Measurements from ENCODE around the gene GCC2.
"Not testable (repeated sequence)": the region's sequence is repeated elsewhere in the genome, so short reads cannot be mapped to it uniquely, and the experiment has no call there.

The GCC2 gene, protein sequence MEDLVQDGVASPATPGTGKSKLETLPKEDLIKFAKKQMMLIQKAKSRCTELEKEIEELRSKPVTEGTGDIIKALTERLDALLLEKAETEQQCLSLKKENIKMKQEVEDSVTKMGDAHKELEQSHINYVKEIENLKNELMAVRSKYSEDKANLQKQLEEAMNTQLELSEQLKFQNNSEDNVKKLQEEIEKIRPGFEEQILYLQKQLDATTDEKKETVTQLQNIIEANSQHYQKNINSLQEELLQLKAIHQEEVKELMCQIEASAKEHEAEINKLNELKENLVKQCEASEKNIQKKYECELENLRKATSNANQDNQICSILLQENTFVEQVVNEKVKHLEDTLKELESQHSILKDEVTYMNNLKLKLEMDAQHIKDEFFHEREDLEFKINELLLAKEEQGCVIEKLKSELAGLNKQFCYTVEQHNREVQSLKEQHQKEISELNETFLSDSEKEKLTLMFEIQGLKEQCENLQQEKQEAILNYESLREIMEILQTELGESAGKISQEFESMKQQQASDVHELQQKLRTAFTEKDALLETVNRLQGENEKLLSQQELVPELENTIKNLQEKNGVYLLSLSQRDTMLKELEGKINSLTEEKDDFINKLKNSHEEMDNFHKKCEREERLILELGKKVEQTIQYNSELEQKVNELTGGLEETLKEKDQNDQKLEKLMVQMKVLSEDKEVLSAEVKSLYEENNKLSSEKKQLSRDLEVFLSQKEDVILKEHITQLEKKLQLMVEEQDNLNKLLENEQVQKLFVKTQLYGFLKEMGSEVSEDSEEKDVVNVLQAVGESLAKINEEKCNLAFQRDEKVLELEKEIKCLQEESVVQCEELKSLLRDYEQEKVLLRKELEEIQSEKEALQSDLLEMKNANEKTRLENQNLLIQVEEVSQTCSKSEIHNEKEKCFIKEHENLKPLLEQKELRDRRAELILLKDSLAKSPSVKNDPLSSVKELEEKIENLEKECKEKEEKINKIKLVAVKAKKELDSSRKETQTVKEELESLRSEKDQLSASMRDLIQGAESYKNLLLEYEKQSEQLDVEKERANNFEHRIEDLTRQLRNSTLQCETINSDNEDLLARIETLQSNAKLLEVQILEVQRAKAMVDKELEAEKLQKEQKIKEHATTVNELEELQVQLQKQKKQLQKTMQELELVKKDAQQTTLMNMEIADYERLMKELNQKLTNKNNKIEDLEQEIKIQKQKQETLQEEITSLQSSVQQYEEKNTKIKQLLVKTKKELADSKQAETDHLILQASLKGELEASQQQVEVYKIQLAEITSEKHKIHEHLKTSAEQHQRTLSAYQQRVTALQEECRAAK (N-terminal part only)

DNA sequence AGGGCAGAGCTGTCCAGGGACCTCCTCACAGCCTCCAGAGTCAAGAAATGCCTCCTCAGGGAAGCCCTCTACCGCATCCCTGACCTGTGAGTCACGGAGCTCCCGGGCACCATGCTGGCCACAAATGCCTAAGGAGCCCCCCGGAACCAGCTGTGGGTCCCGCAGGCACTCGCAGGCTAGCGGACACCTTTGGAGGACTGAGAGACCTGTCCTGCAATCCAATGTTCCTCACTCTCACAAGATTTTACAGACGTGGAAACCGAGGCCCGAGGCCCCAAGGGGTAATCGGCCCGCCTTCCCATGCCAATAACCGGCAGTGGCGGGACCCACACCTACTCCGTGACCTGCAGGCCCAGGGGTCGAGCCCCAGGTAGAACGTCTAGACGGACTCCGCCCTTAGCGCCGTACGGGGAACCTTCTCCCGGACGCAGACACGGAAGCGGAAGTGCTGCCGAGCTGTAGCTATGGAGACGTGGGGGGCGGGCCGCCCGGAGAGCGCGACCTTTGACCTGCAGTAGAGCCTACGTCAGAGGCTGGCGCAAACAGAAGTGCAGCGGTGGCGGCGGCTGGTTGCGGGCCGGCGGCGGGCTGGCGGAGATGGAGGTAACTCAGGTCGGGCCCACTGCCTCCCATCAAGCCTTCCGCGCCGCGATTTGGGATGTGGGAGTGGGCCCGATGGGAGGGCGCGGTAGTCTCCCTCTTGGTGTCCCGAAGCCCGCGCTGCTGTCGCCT lies at the start of gene GCC2:
Gene GCC2 (plus strand): TSS at position 529 of the 732 bp plus-strand sequence. CDS start 69 bp downstream, at position 598.
- DNase-seq (ENCODE audit: low read depth in 2 of 2): peak; percentile 76 to 78

DNA sequence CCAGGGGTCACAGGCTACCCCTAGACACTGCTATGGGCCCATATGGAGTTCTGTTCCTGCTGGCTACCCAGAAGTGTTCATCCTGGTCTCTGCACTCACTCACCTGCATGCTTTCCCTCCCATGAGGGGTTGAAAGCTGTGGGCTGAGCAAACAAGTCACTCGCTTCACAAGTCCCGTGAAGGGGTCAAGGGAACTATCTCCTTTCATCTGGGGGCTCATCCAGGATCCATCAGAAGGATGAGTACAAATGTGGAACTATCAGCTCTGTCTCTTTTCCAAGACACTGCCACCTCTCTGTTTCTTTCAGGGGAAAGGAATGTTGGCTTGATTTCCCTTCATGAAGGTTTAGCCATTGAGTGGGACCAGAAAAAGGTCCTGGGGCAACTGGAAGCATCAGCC lies 49.5 kb upstream of the GCC2 start:
- DNase-seq (ENCODE audit: low read depth in 2 of 2): no peak

DNA sequence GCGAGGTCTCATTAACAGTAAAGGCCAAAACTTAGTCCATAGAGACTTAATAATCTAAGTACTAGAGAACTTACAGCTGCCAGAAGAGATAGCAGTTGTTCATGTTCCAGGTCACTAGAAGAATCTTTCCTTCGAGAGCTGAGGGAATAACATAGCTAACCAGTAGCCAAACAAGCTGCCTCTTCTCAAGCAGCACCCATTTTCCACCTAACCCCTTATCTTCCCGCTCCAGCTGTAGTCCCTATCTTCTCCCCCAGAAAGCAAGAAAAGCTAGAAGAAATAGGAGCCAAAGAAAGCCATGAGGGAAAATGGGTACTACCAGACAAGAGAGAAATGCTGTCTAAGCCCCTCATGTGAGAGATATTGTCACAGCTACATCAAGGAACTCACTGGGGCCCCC lies 47.2 kb upstream of the GCC2 start:
- no peak for DNase-seq (ENCODE audit: low read depth in 2 of 2)

DNA sequence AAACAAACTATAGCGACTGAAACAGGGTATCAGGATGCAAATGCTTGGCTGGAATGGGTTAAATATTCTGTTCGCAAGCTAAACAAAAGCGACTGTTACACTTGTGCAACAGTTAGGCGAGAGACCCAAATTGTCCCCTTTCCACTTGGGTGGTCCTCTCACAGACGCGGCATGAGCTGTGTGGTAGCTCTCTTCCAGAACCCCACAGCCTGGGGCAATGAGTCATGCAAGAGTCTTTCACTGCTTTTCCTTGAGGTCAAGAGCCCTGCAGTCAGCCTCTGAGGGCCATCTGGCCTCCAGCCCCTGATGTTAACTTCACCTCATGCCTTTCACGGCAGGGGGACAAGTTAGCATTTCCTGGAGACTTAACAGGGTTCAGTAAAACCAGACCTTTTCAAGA lies 45.5 kb upstream of the GCC2 start:
- peak in 1 of 2 experiments; percentile 19 for DNase-seq (ENCODE audit: low read depth in 2 of 2)

DNA sequence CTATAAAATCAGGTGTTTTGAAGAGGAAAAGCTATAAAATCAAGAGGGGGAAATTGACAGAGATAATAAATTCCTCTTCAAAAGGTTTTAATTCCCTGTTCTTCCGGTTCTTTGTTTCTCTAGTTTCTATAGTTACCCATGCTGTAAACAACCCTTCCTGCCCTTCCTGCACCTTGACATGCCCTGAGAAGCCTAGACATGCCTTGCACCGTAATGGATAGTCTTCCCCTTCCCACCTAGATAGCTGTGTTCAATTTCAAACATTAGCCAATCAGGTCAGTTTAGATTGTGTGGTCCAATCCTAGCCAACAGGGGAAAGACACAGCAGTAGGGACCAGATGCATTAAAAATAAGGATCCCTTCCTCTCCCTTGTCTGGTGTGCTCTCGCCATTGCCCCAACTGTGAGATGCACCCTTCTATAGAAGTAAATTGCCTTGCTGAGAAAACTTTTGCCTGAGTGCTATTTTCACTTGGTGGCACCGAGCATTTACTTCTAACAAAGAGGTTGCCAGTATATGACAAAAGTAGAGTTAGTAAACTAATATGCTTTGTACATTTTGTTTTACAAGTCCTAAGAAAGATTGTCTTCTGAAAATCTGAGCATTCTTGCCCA lies 44.1 kb upstream of the GCC2 start:
- no peak for DNase-seq (ENCODE audit: low read depth in 2 of 2)

DNA sequence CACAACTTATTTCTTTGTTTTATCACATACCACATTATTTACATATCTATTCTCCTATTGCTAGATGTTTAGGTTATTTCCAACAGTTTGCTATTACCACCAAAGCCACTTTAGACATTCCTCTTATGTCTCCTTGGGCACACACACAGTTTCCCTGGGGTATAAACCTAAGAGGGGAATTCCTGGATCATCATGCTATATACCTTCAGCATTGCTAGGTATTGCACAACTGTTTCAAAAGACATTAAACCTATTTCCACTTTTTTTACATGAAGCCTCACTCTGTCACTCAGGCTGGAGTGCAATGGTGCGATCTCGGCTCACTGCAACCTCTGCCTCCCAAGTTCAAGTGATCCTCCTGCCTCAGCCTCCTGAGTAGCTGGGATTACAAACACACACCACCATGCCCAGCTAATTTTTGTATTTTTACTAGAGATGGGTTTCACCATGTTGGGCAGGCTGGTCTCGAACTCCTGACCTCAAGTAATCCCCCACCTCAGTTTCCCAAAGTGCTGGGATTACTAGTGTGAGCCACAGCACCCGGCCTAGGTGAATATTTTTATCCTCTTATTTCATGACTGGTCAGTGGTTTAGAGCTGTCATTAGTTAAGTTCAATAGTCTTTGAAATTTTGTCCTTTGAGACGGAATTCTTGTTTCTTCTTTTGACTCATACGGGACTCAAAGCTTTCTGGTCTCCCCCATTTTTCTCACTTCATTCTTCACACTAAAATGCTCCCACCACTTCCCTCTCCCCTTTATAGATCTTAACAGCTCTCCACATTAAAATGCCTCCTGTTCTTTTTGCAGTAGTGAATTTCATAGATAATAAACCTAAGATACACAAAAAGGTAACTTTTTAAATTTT lies 40.9 kb upstream of the GCC2 start:
- DNase-seq (ENCODE audit: low read depth in 2 of 2): no peak

DNA sequence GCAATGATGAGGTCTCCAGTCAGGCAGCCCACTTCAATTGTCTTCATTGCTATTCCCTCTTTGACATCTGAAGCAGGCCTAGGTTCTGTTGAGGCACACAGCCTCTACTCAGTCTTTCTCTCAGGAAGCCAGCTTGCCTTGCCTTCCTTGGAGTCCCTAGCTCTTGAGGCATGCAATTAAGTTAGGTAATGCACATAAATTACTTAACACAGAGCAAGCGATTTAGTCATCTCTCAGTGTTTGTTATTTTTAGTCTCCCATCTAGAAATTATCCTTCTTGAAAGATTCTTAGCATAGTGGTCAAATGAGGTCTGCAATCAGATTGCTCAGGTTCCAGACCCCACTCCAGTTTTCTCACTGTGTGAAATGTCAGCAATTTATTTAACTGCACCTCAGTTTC lies 39.2 kb upstream of the GCC2 start:
- no peak for DNase-seq (ENCODE audit: low read depth in 2 of 2)

DNA sequence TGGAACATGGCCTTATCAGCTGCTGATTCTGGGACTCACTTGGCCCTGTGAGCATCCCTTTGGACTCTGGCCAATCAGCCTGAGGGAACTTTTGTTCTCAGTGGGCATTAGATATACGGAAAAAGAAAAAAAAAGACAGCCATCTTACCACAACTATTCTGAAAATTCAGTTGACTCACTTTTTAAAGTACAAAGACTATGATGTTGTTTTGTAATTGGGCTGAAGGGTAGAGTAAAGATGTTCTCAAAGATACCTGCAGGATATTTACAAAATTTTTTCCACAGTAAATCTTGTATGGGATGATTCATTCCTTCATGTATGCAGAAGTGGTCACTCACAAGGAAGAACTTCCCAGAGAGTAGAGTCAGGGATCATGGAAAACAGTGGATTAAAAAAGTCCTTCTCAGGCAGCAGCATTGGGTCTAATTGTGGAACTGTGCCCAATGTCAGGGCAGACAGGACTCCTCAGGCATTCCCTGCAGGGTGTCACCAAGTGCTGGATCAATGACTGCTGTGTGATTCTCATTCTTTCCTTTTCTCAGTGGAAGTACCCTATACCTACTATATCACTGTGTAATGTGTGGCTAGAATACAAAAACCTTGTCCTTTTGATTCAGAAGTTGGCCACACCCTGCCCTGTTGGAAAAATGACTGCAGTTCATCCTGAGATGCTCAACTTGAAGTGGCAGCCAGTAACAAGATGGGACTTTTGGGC lies 35.9 kb upstream of the GCC2 start:
- DNase-seq (ENCODE audit: low read depth in 2 of 2): peak; percentile 47 to 54

DNA sequence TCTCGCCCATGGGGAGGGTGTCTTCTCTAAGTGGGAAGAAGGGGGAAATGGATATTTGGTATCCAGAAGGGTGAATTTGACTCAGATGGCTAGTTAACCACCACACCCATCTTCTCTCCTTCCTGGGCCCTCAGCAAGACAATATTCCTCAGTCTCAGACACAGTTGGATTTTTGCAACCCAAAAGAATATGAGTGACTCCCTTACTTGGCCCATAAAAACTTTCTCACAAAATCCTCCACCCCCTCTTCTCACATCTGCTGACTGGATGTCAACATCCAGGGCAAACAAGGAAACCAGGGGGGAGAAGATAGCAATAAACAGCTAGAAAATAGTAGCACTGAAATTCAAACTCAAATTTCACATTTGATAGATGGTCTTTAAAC lies 35.3 kb upstream of the GCC2 start:
- DNase-seq (ENCODE audit: low read depth in 2 of 2): no peak

DNA sequence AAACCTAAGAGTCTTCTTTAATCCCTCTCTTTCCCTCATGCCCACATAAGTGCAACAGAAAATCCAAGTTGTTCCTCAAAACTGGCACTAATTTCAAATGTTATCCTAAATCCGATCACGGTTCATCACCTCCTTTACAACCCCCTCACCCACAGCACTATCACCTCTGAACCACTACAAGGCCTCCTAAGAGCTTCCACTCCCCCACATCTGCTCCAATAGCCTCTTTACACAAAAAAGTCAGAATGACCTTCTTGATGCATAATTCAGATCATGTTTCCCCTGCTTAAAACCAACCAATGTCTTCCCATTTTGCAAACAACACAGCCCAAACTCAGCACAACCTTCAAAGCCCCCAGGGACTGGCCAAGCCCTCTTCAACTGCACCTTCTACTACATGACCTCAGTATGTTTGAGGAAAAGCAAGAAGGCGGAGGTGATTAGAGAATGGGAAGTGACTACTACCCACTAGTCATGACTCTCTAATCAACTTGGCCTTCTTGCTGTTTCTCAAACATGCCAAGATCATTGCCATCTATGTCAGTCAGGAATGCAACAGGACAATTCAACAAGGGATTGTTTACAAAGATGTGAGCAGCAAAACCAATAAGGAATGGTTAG lies 34.6 kb upstream of the GCC2 start:
- no peak for DNase-seq (ENCODE audit: low read depth in 2 of 2)

DNA sequence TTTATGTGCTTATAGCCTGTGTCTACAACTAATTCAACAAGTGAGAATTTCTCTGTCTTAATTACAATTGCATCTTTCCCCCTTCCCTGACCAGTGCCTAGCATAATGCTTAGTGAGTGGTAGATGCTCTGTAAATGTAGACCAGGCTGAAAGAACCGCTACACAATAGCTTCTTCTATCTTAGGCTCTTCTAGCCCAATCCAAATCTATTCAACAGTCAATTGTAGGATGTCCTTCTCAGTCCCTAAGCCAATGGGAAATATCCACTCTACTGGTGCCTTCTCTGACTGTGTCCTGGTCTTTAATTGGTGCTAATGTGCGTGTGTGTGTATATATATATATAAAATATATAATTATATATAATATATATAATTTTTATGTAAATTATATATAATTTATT lies 34.1 kb upstream of the GCC2 start:
- DNase-seq (ENCODE audit: low read depth in 2 of 2): no peak

DNA sequence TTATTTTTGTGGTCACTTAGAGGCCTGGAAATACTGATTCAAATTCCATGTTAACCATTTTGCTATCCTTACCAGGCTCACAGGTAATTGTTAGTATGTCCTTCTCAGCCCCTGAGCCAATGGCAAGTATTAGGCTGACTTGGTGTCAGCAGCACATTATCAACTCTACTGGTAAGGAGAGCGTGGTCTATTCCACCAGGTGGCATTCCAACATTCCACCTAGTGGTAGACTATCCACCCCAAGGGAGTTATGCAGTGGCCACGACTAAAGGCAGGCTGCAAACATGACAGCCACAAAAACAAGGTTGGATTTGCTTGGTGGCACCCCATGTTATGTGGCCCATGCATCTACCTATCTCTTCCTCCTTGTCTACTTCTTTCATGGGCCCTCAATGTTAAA lies 31.8 kb upstream of the GCC2 start:
- DNase-seq (ENCODE audit: low read depth in 2 of 2): no peak

DNA sequence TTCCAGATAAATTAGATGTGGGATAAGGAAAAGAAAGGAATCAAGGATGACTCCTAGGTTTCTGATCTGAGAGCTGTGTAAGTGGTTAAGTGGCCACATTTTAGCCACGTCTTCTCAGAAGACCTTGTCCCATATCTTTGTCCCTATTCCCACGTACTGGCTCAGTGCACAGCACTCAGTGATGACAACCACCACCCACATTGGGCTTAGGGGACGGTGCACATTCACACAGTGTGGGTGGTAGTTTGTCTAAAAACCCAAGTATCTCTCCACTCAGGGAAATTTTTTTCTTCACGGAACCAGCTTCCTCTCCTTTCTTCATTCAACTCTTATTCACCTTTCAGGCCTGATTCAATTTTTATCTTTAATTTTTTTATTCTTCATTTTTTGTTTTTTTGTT lies 30.6 kb upstream of the GCC2 start:
- DNase-seq (ENCODE audit: low read depth in 2 of 2): no peak

DNA sequence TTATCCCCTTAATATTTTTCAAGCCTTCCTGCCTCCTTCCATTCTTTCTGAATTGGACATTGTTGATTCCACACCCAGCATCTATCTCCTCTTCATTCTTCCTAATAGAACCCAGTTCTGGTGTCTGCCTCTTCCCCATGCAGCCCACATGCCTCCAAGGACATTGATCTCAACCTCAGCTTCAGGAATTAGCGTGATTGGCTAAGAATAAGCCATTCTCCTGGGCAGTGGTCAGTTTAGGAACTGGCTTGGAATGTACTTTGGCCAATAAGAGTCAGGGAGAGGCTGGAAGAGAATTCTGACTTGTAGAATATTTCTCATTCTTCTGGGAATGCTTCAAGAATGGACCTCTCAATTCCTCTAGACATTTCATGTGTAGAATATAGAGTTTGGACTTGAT lies 25.9 kb upstream of the GCC2 start:
- no peak for DNase-seq (ENCODE audit: low read depth in 2 of 2)

DNA sequence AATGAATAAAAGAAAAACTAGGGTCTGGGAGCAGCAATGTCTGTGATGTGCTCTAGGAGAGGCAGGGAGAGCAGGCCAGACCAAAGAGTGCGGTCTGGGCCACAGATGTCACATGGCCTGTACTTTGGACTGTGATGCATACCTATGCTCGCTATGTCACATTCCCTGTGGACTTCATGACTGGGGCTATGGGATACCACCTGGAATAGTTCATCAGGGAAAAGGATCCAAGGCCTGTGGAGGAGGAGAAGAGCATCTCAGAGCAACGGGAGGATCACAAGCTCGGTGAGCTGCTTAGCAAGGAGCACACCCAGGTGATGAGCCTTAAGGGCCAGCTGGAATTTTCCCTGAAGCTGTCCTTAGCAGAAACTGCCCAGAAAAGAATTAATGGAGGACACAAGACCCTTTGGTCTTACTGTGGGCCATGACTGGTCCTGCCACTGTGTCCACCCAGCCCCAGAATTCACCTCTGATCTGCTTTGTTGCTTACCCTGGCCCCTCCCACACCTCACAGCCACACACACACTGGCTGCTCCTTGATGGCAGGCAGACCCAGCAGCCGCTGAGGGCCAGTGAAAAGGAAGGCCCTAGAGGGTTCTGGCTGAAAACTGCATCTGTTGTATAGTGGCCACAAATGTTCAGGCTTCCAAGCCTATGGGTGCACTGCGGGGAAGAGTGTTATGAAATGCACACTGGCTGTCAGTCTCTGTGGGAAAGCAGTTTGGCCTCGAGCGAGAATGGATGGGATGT lies 25.3 kb upstream of the GCC2 start:
- DNase-seq (ENCODE audit: low read depth in 2 of 2): no peak

DNA sequence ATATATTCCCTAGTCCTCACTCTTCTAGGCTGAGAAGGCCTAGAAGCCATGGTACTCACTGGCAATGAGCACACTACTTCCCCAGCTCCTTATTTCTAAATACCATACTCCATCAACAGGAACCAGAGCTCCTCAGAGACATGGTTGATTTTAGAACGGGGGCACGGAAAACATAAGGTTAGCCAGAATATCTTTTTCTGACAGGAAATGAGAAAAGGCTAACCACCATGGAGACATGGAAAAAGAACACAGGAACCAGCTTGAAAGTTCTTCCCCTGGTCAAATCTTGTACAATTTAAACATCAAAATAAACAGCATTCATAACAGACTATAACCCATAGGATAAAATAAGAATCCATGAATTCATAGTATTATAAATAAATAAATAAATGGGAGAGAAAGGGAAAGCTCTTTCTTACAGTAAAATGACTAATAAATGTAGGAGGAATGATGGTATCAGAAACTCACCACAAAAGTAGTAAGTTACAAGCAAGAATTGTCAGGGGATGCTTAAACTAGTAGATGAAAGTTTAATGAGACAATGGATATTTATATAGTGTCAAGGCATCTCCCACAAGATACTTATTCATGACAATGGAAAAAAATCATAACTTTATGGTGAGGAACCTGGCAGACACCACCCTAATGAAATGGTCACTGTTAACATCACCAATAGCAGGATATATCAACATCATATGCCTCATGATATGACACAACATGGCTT lies 20.6 kb upstream of the GCC2 start:
- DNase-seq (ENCODE audit: low read depth in 2 of 2): no peak

DNA sequence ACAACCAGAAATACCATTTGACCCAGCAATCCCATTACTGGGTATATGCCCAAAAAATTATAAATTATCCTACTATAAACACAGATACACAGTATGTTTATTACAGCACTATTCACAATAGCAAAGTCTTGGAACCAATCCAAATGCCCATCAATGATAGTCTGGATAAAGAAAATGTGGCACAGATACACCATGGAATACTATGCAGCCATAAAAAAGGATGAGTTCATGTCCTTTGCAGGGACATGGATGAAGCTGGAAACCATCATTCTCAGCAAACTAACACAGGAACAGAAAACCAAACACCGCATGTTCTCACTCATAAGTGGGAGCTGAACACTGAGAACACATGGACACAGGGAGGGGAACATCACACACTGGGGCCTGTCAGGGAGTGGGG lies 13.4 kb upstream of the GCC2 start:
- not testable (repeated sequence) for DNase-seq (ENCODE audit: low read depth in 2 of 2)
